Upper lobe of left lung (tissue), 4 donors: Measurements from ENCODE around the gene RRP36.
A peak's percentile ranks its signal among the peaks of the same experiment; 100 is the strongest.

Source experiments
- CTCF ChIP-seq, 6 experiments: fragments of 450-650 bp in 4 of 6; fragments of 200-600 bp in 2 of 6; sonication (generic) in 2 of 6; IDR thresholded peaks; one replicate each; pipeline ENCODE4 v1.5.1; 2016 to 2019; ENCODE audit warnings: antibody characterized with exemption in 6 of 6
- POLR2A ChIP-seq, 4 donors: fragments of 450-650 bp; IDR thresholded peaks; one replicate each; pipeline ENCODE4 v1.5.1; 2016 to 2017; ENCODE audit warnings: antibody characterized with exemption in 4 of 4, mild to moderate bottlenecking in 2 of 4
- POLR2AphosphoS5 ChIP-seq, 2 donors: sonication (generic); formaldehyde crosslinking; IDR thresholded peaks; one replicate each; pipeline ENCODE4 v1.5.1; 2017; ENCODE audit warnings: antibody characterized with exemption in 2 of 2

GRCh38 chr6:43074847-43075669 lies 53.6 kb downstream of the RRP36 start:
- TF ChIP-seq CTCF (IDR thresholded peaks at IDR 0.05) (no peak), POLR2AphosphoS5 (IDR thresholded peaks at IDR 0.05) (peak in 1 of 2 donors; percentile 29), POLR2A (IDR thresholded peaks at IDR 0.05) (no peak)
